ENCODE data around the gene ACSS2.

The ACSS2 gene

DNA sequence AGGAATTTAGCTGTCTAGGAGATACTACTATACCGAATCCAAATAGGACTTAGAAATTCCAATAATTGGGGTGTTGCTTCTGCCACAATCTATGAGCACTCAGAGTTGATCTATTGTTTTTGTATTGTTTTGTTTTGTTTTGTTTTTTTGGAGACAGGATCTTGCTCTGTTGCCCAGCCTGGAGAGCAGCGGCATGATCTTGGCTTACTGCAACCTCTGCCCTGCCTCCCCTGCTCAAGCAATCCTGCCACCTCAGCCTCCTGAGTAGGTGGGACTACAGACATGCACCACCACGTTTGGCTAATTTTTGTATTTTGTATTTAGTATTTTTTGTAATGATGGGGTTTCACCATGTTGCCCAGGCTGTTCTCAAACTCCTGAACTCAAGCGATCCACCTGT, 7.4 kb downstream of the ACSS2 start:
- H3K4me3 ChIP-seq (ENCODE audit: low read length), result no peak overlapping the region
- TF ChIP-seq, protein P1, sequence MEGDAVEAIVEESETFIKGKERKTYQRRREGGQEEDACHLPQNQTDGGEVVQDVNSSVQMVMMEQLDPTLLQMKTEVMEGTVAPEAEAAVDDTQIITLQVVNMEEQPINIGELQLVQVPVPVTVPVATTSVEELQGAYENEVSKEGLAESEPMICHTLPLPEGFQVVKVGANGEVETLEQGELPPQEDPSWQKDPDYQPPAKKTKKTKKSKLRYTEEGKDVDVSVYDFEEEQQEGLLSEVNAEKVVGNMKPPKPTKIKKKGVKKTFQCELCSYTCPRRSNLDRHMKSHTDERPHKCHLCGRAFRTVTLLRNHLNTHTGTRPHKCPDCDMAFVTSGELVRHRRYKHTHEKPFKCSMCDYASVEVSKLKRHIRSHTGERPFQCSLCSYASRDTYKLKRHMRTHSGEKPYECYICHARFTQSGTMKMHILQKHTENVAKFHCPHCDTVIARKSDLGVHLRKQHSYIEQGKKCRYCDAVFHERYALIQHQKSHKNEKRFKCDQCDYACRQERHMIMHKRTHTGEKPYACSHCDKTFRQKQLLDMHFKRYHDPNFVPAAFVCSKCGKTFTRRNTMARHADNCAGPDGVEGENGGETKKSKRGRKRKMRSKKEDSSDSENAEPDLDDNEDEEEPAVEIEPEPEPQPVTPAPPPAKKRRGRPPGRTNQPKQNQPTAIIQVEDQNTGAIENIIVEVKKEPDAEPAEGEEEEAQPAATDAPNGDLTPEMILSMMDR (conservative IDR thresholded peaks at IDR 0.05; ENCODE audit: low read length), result no peak
- no peak for DNase-seq (ENCODE audit: low read depth)

DNA sequence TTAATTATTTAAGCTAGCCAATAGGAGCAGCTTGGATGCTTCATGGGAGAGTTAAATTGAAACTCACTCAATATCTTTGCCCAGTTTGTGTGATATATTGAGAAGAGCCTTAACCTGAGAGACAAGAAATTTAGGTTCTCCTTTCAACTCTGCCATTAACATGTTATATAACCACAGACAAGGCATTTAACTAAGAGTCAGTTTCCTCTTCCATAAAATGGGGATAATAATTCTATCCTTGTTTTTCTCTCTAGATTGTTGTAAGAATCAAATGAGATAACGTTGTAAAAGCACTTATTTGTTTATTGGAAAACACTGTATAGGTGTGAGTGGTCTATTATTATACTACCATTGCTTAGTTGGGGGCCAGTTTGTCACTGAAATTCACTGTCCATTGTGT, 7.8 kb downstream of the ACSS2 start:
- TF ChIP-seq, protein P1 (conservative IDR thresholded peaks at IDR 0.05; ENCODE audit: low read length), result no peak
- no peak overlapping the region for H3K4me3 ChIP-seq (ENCODE audit: low read length)
- DNase-seq (ENCODE audit: low read depth), result no peak

DNA sequence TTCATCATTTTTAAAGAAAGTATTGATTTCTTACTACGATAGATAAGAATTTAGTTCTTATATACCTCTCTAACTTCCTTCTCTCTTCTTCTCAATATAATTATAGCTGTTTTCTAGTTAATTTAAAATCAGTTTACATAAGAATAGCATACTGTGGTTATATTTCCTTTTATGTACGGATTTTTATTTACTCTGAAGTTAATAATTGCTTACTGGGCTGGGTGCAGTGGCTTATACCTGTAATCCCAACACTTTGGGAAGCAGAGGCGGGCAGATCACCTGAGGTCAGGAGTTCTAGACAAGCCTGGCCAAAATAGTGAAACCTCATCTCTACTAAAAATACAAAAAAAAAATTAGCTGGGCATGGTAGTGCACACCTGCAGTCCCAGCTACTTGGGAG, 9.7 kb downstream of the ACSS2 start:
- DNase-seq (ENCODE audit: low read depth), result no peak
- no peak overlapping the region for H3K4me3 ChIP-seq (ENCODE audit: low read length)
- TF ChIP-seq, protein P1 (conservative IDR thresholded peaks at IDR 0.05; ENCODE audit: low read length), result no peak

DNA sequence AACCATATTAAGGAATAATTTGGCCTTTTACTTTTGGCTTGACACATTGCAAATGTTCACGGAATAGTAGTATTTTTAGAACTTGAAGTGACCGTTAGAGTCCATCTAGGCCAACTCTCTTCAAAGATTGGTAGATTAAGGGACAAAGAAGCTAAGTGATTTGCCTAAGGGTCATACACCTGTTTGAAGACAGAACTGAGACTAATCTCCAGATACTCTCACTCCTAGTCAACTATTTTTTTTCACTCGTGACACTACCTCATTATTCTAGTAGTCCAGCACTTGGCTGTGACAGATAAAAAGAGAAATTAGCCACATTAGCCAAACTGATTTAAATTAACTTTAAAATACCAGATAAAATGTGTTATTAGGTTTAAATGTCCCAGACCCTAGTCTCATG, 10.6 kb downstream of the ACSS2 start:
- no peak overlapping the region for H3K4me3 ChIP-seq (ENCODE audit: low read length)
- TF ChIP-seq, protein P1 (conservative IDR thresholded peaks at IDR 0.05; ENCODE audit: low read length), result no peak
- no peak for DNase-seq (ENCODE audit: low read depth)

DNA sequence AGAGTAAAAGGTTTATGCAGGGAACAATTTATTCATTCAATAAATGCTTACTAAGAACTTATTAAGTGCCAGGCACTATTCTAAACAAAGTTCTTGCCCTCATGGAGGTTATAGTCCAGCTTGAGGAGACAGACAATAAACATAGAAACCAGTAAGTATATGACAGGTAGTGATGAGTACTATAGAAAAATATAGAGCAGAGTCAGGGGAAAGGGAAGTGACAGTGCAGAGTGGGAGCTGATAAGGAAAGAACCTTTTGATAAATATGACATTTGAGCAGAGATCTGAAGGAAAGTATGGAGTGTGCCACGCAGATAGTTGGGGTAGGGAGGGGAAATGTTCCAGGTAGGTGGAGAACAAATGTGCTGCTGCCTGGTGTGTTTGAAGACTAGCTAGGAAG, 12.1 kb downstream of the ACSS2 start:
- DNase-seq (ENCODE audit: low read depth), result no peak
- no peak overlapping the region for H3K4me3 ChIP-seq (ENCODE audit: low read length)
- TF ChIP-seq, protein P1 (conservative IDR thresholded peaks at IDR 0.05; ENCODE audit: low read length), result no peak

DNA sequence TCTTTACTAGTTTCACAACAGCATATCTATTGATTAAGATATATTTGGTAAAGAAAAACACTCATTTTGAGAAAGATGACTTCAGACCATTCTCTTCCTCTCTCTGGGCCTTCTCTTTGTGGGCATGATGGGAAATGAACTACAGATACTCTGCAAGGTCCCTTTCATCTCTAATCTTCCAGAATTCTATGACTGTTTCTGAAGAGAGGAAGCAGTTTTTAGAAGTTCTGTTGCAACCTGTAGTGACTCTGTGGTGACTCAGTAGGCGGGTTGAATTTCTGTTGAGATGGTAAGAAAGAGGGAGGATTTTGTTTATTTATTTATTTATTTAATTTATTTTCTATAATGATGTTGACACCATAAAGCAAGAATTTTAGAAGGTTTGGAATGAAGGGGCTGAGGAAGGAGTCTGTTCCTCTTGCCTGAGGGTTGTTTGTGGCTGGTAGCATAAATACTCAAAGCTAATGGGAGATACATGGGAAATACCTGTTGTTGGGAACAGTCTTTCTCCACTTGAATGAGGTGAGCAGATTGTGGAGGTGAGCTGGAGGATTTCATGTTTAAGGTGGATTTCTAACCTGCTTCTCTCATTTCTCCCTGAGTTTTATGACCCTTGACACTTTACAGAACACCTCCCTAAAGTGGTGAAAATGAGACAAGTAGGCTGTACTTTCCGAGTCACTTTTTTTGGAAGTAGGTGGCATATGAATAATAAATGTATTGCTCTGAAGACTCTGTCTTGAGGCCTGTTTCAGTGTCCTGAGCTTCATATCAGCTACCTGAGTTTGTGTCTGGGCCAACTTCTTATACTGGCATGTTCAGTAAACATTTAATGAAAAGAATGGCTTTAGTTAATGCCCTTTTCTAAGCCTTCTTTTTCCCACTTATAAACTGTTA, 15.0 kb downstream of the ACSS2 start:
- H3K4me3 ChIP-seq (ENCODE audit: low read length), result no peak overlapping the region
- peak; percentile 74 for DNase-seq (ENCODE audit: low read depth)
- TF ChIP-seq, protein P1 (conservative IDR thresholded peaks at IDR 0.05; ENCODE audit: low read length), result no peak

DNA sequence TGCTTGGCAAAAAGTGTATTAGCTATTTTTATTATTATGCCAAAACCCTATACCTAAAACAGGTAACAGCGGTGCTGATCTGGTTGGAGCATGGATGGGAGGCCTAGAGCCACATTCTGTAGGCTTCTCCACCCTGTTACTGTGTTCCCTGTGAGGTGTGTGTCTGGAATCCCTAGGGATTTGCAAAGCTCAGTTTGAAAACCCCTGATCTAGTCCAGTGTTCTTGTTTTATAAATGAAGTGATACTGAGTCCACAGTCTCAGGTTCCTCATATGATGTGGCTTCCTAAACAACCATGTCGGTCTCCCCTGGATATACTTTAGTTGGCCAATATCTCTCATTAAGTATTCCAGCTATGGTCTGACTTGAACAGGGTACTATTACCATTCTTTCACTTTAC, 16.3 kb downstream of the ACSS2 start:
- DNase-seq (ENCODE audit: low read depth), result no peak
- H3K4me3 ChIP-seq (ENCODE audit: low read length), result no peak overlapping the region
- TF ChIP-seq, protein P1 (conservative IDR thresholded peaks at IDR 0.05; ENCODE audit: low read length), result no peak

Data from AG10803 (cell line).